Epithelial cell of alveolus of lung (primary cell): ENCODE results near the gene KDM3B. TPM values are rescaled to one million over a fixed set of nuclear protein-coding genes. Genes with fewer than 3 reads are reported as not detected.

Experiments
- total RNA-seq: library from RNA; depleted of rRNA; stranded (reverse); fragments of >200 nt; gene quantifications from 2 replicates; pipeline ENCODE4 v1.2.1, GENCODE V29; 2015

The KDM3B gene
- 31.3 and 44.5 TPM in 2 replicates for total RNA-seq

GRCh38 chr5:138352071-138352721, at the start of gene KDM3B:
KDM3B (plus strand) TSS chr5:138352685; CDS start chr5:138352796, 111 bp downstream.

GRCh38 chr5:138331449-138332368, 20.8 kb upstream of the KDM3B start, which contains the start of gene CDC25C:
CDC25C (minus strand) TSS chr5:138331804; CDS start chr5:138331180, 624 bp downstream.

GRCh38 chr5:138337685-138338410, 14.6 kb upstream of the KDM3B start, which contains the start of gene FAM53C:
FAM53C (plus strand) TSS chr5:138338266; CDS start chr5:138341336, 3,070 bp downstream.

GRCh38 chr5:138438724-138439476, 86.4 kb downstream of the KDM3B start, which contains the start of gene REEP2:
REEP2 (plus strand) TSS chr5:138439057; CDS start chr5:138439209, 152 bp downstream.

GRCh38 chr5:138465261-138466124, 113.0 kb downstream of the KDM3B start, which contains the start of gene EGR1:
EGR1 (plus strand) TSS chr5:138465479; CDS start chr5:138465762, 283 bp downstream.

Other genes starting within 250 kb of the KDM3B start
- gene NME5, start 213.3 kb upstream of the KDM3B start, total RNA-seq, result 1.4 and 1.7 TPM in 2 replicates
- 20.0 and 68.6 TPM in 2 replicates for gene BRD8, start 174.1 kb upstream of the KDM3B start, total RNA-seq
- gene KIF20A, start 173.6 kb upstream of the KDM3B start, total RNA-seq, result 35.4 and 44.1 TPM in 2 replicates
- 16.8 and 19.7 TPM in 2 replicates for gene CDC23, start 139.4 kb upstream of the KDM3B start, total RNA-seq
- not detected in 2 replicates for gene GFRA3, start 78.1 kb upstream of the KDM3B start, total RNA-seq
- gene CDC25C, start 20.9 kb upstream of the KDM3B start, total RNA-seq, result 8.5 and 11.1 TPM in 2 replicates
- gene FAM53C, start 14.4 kb upstream of the KDM3B start, total RNA-seq, result 25.9 and 41.4 TPM in 2 replicates
- 11.3 and 28.3 TPM in 2 replicates for gene REEP2, start 86.4 kb downstream of the KDM3B start, total RNA-seq
- gene EGR1, start 112.8 kb downstream of the KDM3B start, total RNA-seq, result 48.0 and 66.9 TPM in 2 replicates
- 64.4 and 83.9 TPM in 2 replicates for gene ETF1, start 190.6 kb downstream of the KDM3B start, total RNA-seq
- gene HSPA9, start 222.7 kb downstream of the KDM3B start, total RNA-seq, result 161 and 295 TPM in 2 replicates